ENCODE data around the gene EEF2K.
"Not testable (repeated sequence)": the region's sequence is repeated elsewhere in the genome, so short reads cannot be mapped to it uniquely, and the experiment has no call there.

The EEF2K gene

GRCh38 chr16:22297114-22297870 is 91.2 kb downstream of the EEF2K start, which contains the start of gene POLR3E:
Gene POLR3E (plus strand): TSS chr16:22297409. CDS start chr16:22302969, 5,560 bp downstream.
- Histone ChIP-seq H3K27ac (ENCODE audit: low read depth, low read length) (peak within 1 kb of the TSS; percentile 96), H3K9me3 (ENCODE audit: insufficient read depth, low read depth, low read length) (no peaks in the 10 kb centered on the region), H3K9ac (ENCODE audit: low read depth, low read length) (peak within 1 kb of the TSS; percentile 96), H3K4me1 (ENCODE audit: insufficient read depth, low read length) (no peaks in the 10 kb centered on the region), H3K27me3 (ENCODE audit: insufficient read depth, low read length) (no peaks in the 10 kb centered on the region), H3K4me3 (ENCODE audit: low read length) (peak within 1 kb of the TSS; percentile 84), H3K36me3 (ENCODE audit: insufficient read depth, low read length) (peaks cover 9% of the 10 kb centered on the region; the same call in 1 of the 2 replicates)
- under 1% methylated on average over 76 of the region's 76 CpGs for WGBS

GRCh38 chr16:22297871-22298733 is 92.0 kb downstream of the EEF2K start:
- peaks cover 17% of the 10 kb centered on the region for H3K36me3 ChIP-seq (ENCODE audit: insufficient read depth, low read length)
- 7% methylated on average over 38 of the region's 39 CpGs for WGBS
- H3K27ac ChIP-seq (ENCODE audit: low read depth, low read length), result peak overlapping the region; percentile 96
- no peaks in the 10 kb centered on the region for H3K9me3 ChIP-seq (ENCODE audit: insufficient read depth, low read depth, low read length)
- H3K9ac ChIP-seq (ENCODE audit: low read depth, low read length), result peak overlapping the region; percentile 96
- peak overlapping the region; percentile 83 for H3K4me3 ChIP-seq (ENCODE audit: low read length)
- no peaks in the 10 kb centered on the region for H3K4me1 ChIP-seq (ENCODE audit: insufficient read depth, low read length)
- no peaks in the 10 kb centered on the region for H3K27me3 ChIP-seq (ENCODE audit: insufficient read depth, low read length)

GRCh38 chr16:22299036-22299435 is 93.0 kb downstream of the EEF2K start:
- WGBS, result 95% methylated on average over 1 of the region's 1 CpG
- Histone ChIP-seq H3K9me3 (ENCODE audit: insufficient read depth, low read depth, low read length) (no peaks in the 10 kb centered on the region), H3K9ac (ENCODE audit: low read depth, low read length) (no peak overlapping the region), H3K27me3 (ENCODE audit: insufficient read depth, low read length) (no peaks in the 10 kb centered on the region), H3K4me3 (ENCODE audit: low read length) (peak overlapping the region; percentile 83; the same call in 1 of the 2 replicates), H3K4me1 (ENCODE audit: insufficient read depth, low read length) (no peaks in the 10 kb centered on the region), H3K36me3 (ENCODE audit: insufficient read depth, low read length) (peaks cover 22% of the 10 kb centered on the region), H3K27ac (ENCODE audit: low read depth, low read length) (no peak overlapping the region)

- Histone ChIP-seq H3K27ac (ENCODE audit: low read depth, low read length) (no peak overlapping the region), H3K27me3 (ENCODE audit: insufficient read depth, low read length) (no peaks in the 10 kb centered on the region), H3K4me1 (ENCODE audit: insufficient read depth, low read length) (no peaks in the 10 kb centered on the region), H3K4me3 (ENCODE audit: low read length) (no peak overlapping the region), H3K9ac (ENCODE audit: low read depth, low read length) (no peak overlapping the region), H3K36me3 (ENCODE audit: insufficient read depth, low read length) (peaks cover 38% of the 10 kb centered on the region), H3K9me3 (ENCODE audit: insufficient read depth, low read depth, low read length) (no peaks in the 10 kb centered on the region)
- 80% methylated on average over 8 of the region's 8 CpGs for WGBS
Observed at GRCh38 chr16:22300427-22301071, 94.5 kb downstream of the EEF2K start.

- peaks cover 45% of the 10 kb centered on the region for H3K36me3 ChIP-seq (ENCODE audit: insufficient read depth, low read length)
- 93% methylated on average over 7 of the region's 7 CpGs for WGBS
Observed at GRCh38 chr16:22301423-22301822, 95.3 kb downstream of the EEF2K start.

GRCh38 chr16:22302776-22303363 is 96.8 kb downstream of the EEF2K start:
- H3K27ac ChIP-seq (ENCODE audit: low read depth, low read length), result no peak overlapping the region
- peaks cover 59% of the 10 kb centered on the region for H3K36me3 ChIP-seq (ENCODE audit: insufficient read depth, low read length)
- H3K9ac ChIP-seq (ENCODE audit: low read depth, low read length), result no peak overlapping the region
- H3K4me3 ChIP-seq (ENCODE audit: low read length), result no peak overlapping the region
- WGBS, result 96% methylated on average over 12 of the region's 12 CpGs
- no peaks in the 10 kb centered on the region for H3K9me3 ChIP-seq (ENCODE audit: insufficient read depth, low read depth, low read length)
- H3K4me1 ChIP-seq (ENCODE audit: insufficient read depth, low read length), result no peaks in the 10 kb centered on the region
- no peaks in the 10 kb centered on the region for H3K27me3 ChIP-seq (ENCODE audit: insufficient read depth, low read length)

More at GRCh38 chr16:22301423-22301822, 95.3 kb downstream of the EEF2K start:
- not testable (repeated sequence) for H3K4me1 ChIP-seq (ENCODE audit: insufficient read depth, low read length); H3K4me3 ChIP-seq (ENCODE audit: low read length); H3K27me3 ChIP-seq (ENCODE audit: insufficient read depth, low read length); H3K9me3 ChIP-seq (ENCODE audit: insufficient read depth, low read depth, low read length); H3K9ac ChIP-seq (ENCODE audit: low read depth, low read length); H3K27ac ChIP-seq (ENCODE audit: low read depth, low read length)

GRCh38 chr16:22304411-22304810 is 98.3 kb downstream of the EEF2K start:
- Histone ChIP-seq H3K36me3 (ENCODE audit: insufficient read depth, low read length) (peaks cover 75% of the 10 kb centered on the region), H3K4me3 (ENCODE audit: low read length) (no peak overlapping the region), H3K27ac (ENCODE audit: low read depth, low read length) (no peak overlapping the region), H3K27me3 (ENCODE audit: insufficient read depth, low read length) (no peaks in the 10 kb centered on the region), H3K9me3 (ENCODE audit: insufficient read depth, low read depth, low read length) (no peaks in the 10 kb centered on the region), H3K9ac (ENCODE audit: low read depth, low read length) (no peak overlapping the region), H3K4me1 (ENCODE audit: insufficient read depth, low read length) (no peaks in the 10 kb centered on the region)
- WGBS, result 95% methylated on average over 4 of the region's 4 CpGs

GRCh38 chr16:22306788-22307187 is 100.7 kb downstream of the EEF2K start:
- H3K9me3 ChIP-seq (ENCODE audit: insufficient read depth, low read depth, low read length), result no peaks in the 10 kb centered on the region
- H3K27ac ChIP-seq (ENCODE audit: low read depth, low read length), result no peak overlapping the region
- no peak overlapping the region for H3K9ac ChIP-seq (ENCODE audit: low read depth, low read length)
- H3K27me3 ChIP-seq (ENCODE audit: insufficient read depth, low read length), result no peaks in the 10 kb centered on the region
- peaks cover 91% of the 10 kb centered on the region for H3K36me3 ChIP-seq (ENCODE audit: insufficient read depth, low read length)
- no peaks in the 10 kb centered on the region for H3K4me1 ChIP-seq (ENCODE audit: insufficient read depth, low read length)
- no peak overlapping the region for H3K4me3 ChIP-seq (ENCODE audit: low read length)
- WGBS, result 94% methylated on average over 9 of the region's 9 CpGs

GRCh38 chr16:22307838-22308237 is 101.8 kb downstream of the EEF2K start:
- Histone ChIP-seq H3K36me3 (ENCODE audit: insufficient read depth, low read length) (peaks cover 91% of the 10 kb centered on the region), H3K9ac (ENCODE audit: low read depth, low read length) (no peak overlapping the region), H3K27ac (ENCODE audit: low read depth, low read length) (no peak overlapping the region), H3K4me3 (ENCODE audit: low read length) (no peak overlapping the region), H3K9me3 (ENCODE audit: insufficient read depth, low read depth, low read length) (no peaks in the 10 kb centered on the region), H3K27me3 (ENCODE audit: insufficient read depth, low read length) (no peaks in the 10 kb centered on the region), H3K4me1 (ENCODE audit: insufficient read depth, low read length) (no peaks in the 10 kb centered on the region)
- 97% methylated on average over 10 of the region's 10 CpGs for WGBS

GRCh38 chr16:22308824-22309520 is 102.9 kb downstream of the EEF2K start:
- Histone ChIP-seq H3K27me3 (ENCODE audit: insufficient read depth, low read length) (no peaks in the 10 kb centered on the region), H3K27ac (ENCODE audit: low read depth, low read length) (no peak overlapping the region), H3K36me3 (ENCODE audit: insufficient read depth, low read length) (peaks cover 95% of the 10 kb centered on the region), H3K4me1 (ENCODE audit: insufficient read depth, low read length) (no peaks in the 10 kb centered on the region), H3K4me3 (ENCODE audit: low read length) (no peak overlapping the region), H3K9me3 (ENCODE audit: insufficient read depth, low read depth, low read length) (no peaks in the 10 kb centered on the region), H3K9ac (ENCODE audit: low read depth, low read length) (no peak overlapping the region)
- WGBS, result 96% methylated on average over 24 of the region's 24 CpGs
